GM19372 (cell line): ENCODE data around the gene ANKRD33.

Source experiments
- ATAC-seq: cut with Tn5 transposase; IDR thresholded peaks from one replicate; pipeline ENCODE4 v1.9.1; 2021; ENCODE audit warnings: mild to moderate bottlenecking, low read depth, moderate library complexity; ENCODE audit not compliant: unreplicated experiment

Gene ANKRD33

DNA sequence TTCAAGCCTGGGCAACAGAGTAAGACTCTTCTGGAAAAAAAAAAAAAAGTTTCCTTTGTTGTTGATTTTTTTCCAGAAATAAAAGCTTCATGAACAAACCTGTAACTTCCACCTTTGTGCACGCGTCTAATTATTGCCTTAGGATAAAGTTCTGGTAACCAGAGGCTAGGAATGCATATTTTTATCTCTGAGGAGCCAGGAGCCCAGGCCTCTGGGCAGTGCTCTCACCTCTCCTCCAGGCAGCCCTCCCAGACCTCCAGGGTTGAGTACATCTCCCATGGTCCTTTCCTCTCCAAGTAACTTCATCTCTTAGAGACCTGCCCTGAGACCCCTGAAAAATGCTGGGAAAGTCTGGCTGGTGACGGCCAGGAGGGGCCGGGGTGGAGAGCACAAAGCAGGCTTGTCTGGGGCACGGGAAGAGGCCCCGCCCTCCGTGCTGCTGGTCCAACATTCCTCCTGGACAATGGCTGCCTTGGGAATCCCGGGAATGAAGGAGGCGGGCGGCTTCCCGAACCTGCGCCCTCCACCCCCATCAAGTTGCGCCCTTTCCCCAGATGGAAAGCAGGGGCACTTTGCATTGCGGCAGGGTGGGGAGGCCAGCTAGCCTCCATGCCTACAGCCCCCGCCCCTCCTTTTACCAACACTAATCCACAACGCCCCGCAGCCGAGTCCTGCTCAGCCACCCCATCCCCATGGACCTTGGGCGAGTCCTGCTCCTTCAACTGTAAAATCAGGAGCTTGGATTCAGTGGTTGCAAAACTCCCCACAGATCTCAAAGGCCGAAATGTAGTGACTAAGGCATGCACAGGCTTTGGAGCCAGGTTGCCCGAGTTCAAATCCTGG, 32.1 kb upstream of the ANKRD33 start:
- no peak for ATAC-seq

DNA sequence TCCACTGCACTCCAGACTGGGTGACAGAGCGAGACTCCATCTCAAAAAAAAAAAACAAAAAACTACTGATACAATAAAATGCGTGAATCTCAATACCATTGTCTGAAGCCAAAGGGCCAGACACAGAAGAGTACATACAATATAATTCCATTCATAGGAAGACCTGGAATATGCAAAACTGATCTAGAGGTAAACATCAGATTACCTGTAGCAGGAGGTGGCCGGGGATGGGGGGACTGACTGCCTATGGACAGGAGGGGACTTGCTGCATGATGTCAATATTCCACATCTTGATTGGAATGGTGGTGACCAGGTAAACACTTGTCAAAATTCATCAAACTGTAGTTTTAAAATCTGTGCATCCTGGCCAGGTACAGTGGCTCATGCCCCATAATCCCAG, 26.9 kb upstream of the ANKRD33 start:
- no peak for ATAC-seq

GRCh38 chr12:51862947-51863346, 25.0 kb upstream of the ANKRD33 start:
- ATAC-seq = no peak

- no peak for ATAC-seq
Measured at GRCh38 chr12:51863363-51863932, 24.5 kb upstream of the ANKRD33 start.

DNA sequence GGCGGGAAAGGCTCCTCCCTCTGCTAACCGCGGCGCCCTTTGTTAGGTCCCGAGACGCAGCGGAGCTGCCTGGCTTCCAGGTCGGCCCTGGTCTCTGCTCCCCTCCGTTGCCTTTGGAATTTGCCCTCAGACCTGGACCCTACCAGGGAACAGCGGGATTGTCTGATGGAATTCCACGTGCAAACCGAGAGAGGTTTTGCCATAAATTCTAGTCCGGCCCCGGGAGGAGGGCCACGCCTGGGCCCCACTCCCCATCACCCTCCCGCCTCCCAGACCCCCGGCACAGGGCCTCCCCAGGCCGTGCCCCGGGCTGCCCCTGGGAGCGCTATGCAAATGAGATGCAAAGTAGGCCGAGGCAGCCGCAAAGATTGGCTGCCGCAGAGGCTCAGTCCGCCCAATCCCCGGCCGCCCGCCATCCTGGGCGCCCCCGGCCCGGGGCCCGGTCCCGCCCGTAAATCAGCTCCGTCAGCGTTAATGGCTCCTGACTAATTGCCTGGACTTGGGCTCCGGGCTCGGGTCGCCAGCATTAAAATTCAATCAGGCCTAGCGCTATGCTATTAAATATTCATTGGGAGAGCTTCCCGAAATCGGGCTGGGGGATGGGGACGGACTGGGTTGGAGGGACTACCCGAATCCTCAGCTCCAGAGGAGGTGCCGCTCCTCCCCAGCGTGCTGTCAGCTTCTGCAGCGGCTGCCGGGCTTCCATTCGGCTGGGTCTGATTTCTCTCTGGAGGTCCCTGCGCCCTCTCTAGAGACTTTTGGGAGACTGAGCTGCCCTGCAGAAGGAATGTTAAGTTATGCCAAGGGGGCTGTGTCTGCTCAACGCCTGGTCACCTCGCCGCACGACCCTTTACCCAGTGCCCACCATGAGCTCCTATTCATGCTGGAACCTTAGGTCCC, 23.7 kb upstream of the ANKRD33 start:
- no peak for ATAC-seq

- ATAC-seq = no peak
Measured at GRCh38 chr12:51864833-51865670, 22.9 kb upstream of the ANKRD33 start.

- no peak for ATAC-seq
Measured at GRCh38 chr12:51865757-51866270, 22.1 kb upstream of the ANKRD33 start.

DNA sequence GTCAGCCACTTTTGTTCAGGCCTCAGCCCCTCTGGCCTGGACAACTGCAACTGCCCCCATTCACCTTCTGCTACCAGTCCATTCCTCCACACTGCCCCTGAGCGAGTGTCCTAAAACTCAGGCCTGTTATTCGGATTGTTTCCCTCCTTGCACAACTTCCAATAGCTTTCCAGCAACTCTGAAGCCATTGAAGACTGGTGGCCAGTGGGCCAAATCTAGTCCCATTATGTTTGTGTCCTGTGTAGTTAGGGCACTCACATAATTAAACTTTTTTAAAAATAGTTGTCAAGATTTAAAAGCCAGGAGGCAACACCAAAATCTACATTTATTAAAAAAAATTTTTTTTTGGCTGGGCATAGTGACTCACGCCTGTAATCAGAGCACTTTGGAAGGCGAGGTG, 21.6 kb upstream of the ANKRD33 start:
- ATAC-seq = no peak

GRCh38 chr12:51866762-51867161, 21.1 kb upstream of the ANKRD33 start:
- ATAC-seq = no peak

DNA sequence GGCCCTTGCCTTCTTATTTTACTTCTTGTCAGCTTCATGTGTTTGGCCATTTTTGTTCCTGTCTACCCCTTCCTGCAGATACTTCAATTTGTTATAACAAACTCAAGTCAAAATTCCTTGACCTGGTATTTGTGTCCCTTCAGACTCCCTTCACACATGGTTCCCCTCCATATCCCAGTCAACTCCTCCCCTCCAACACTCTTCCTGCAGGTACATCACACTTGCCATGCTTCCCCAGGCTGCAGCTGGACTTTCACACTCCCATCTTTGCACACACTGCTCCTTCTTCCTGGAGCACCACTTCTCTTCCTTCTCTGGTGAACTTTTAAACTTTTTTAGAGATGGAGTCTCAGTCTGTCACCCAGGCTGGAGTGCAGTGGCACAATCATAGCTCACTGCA, 20.5 kb upstream of the ANKRD33 start:
- ATAC-seq = no peak

DNA sequence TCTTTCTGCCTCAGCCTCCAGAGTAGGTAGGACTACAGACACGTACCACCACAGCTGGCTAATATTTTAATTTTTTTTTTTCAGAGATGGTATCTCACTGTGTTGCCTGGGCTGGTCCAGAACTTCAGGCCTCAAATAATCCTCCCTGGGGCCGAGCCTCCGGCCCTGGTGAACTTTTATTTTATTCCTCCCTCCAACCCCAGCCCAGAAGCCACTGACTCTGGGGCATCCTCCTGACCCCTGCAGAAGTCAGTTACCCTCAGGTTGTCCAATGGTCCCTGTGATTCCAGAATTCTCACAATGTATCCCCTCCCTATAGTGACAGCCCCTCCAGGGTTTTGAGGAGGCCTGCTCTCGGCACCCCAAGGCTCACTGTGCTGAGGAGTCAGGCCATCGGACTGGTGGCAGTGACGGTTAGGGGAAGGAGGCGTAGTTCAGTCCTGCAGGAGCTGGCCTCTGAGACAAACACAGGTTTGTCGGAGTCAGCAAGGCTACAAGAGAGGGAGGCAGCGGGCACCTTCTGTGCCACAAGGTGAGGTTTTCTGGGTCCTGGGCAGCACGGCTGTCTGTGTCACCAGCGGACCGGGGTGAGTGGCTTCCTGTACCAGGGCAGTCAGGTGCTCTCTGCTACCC, 20.0 kb upstream of the ANKRD33 start:
- no peak for ATAC-seq

GRCh38 chr12:51868821-51869495, 18.9 kb upstream of the ANKRD33 start:
- ATAC-seq = no peak

- no peak for ATAC-seq
Measured at GRCh38 chr12:51869496-51869865, 18.4 kb upstream of the ANKRD33 start.

- ATAC-seq = no peak
Measured at GRCh38 chr12:51869931-51870330, 18.0 kb upstream of the ANKRD33 start.

- no peak for ATAC-seq
Measured at GRCh38 chr12:51870504-51870903, 17.4 kb upstream of the ANKRD33 start.

- no peak for ATAC-seq
Measured at GRCh38 chr12:51871126-51871525, 16.8 kb upstream of the ANKRD33 start.

DNA sequence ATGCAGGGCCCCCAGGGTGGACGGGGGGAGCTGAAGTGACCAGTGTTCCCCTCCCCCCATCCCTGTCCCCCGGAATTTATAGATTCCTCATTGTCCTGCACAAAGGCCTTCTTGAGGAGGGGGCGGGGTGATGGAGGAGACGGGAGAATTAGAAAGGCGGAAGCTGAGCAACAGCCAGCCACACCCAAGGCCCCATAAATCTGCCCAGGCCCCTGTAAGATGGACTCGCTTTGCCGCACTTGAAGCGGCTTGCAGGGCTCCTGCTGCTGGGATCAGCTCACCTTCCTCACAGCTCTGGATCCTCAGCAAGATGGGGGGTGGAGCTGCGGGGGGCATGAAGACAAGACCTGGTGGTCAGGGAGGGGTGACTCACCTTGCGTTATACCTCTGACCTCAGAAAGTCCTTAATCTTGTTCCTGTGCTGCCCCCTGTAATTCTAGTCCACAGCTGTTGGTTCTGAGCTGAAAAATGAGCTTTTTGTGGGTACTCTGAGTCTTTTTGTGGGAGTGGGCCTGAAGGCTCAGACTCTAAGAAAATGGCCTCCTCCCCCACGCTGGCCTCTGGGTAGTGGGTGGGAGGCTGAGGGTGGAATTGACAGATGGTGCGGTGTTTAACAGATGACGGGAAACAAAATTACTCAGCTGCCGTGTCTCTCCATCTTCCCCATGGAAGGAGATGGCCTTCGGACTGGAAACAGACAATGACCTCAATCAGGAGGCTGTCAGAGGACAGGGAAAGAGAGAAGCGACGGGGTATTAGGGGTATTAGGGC, 15.8 kb upstream of the ANKRD33 start:
- no peak for ATAC-seq

DNA sequence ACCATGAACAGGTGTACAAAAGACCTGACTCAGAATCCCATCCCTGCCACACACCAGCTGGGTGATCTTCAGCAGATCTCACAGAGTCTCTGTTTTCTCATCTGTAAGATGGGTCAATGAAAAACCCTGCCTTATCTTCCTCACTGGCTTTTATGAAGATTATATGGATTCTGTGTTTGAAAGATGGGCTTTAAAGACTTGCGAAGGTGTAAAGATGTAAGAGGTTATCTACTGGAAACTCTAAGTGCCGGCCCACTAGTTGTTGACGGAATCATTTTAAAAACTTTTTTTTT, 15.3 kb upstream of the ANKRD33 start:
- ATAC-seq = no peak
